ENCODE data around the gene DENND4A. TPM values are rescaled to one million over a fixed set of nuclear protein-coding genes. Genes with fewer than 3 reads are reported as not detected.

The DENND4A gene
- total and polyA plus RNA-seq, 10 of the 15 experiments (the other 5 are each of a cell fraction or from before 2014, with no cell fraction given), result 14.2 to 81.8 (median 34.1) TPM

DNA sequence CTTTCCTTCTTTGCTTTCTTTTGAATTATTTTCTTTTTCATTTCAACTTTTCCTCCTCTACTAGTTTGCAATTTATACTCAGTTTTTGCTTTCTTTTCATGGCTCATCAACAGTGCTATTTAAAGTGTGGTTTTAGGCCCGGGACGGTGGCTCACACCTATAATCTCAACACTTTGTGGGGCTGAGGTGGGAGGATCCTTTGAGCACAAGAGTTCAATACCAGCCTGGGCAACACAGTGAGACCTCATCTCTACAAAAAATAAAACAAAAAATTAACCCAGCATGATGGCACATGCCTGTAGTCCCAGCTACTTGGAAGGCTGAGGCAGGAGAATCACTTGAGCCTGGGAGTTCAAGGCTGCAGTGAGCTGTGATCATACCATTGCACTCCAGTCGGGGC lies 20.4 kb upstream of the DENND4A start (continued):
- TF ChIP-seq EP300 (IDR thresholded peaks at IDR 0.05; ENCODE audit: borderline replicate concordance in 1 of 2, control insufficient read depth in 1 of 2, low read depth in 2 of 2, low read length in 2 of 2) (no peak), ZNF24 (IDR thresholded peaks at IDR 0.05) (no peak), CEBPB (IDR thresholded peaks at IDR 0.05; ENCODE audit: borderline replicate concordance in 1 of 2, low read depth in 2 of 2, low read length in 2 of 2) (no peak)
- TF ChIP-seq, protein P1, sequence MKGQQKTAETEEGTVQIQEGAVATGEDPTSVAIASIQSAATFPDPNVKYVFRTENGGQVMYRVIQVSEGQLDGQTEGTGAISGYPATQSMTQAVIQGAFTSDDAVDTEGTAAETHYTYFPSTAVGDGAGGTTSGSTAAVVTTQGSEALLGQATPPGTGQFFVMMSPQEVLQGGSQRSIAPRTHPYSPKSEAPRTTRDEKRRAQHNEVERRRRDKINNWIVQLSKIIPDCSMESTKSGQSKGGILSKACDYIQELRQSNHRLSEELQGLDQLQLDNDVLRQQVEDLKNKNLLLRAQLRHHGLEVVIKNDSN (IDR thresholded peaks at IDR 0.05; ENCODE audit: borderline replicate concordance, extremely low read length, insufficient read depth, low read depth, low read length), result no peak
- TF ChIP-seq, protein P2, sequence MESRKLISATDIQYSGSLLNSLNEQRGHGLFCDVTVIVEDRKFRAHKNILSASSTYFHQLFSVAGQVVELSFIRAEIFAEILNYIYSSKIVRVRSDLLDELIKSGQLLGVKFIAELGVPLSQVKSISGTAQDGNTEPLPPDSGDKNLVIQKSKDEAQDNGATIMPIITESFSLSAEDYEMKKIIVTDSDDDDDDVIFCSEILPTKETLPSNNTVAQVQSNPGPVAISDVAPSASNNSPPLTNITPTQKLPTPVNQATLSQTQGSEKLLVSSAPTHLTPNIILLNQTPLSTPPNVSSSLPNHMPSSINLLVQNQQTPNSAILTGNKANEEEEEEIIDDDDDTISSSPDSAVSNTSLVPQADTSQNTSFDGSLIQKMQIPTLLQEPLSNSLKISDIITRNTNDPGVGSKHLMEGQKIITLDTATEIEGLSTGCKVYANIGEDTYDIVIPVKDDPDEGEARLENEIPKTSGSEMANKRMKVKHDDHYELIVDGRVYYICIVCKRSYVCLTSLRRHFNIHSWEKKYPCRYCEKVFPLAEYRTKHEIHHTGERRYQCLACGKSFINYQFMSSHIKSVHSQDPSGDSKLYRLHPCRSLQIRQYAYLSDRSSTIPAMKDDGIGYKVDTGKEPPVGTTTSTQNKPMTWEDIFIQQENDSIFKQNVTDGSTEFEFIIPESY (IDR thresholded peaks at IDR 0.05), result no peak

DNA sequence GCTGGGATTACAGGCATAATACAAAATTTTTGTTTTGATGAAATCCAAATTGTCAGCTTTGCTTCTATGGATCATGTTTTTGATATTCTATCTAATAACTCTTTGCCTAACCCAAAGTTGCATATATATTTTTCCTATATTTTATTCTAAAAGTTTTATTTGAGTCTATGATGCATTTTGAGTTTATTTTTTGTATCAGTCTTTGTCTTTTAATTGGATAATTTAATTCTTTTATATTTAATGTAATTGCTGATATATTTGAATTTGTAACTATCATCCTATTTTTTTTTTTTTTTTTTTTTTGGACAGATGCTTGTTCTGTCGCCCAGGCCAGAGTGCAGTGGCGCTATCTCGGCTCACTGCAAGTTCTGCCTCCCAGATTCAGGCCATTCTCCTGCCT lies 19.7 kb upstream of the DENND4A start:
- DNase-seq (ENCODE audit: low read depth, low spot score) (no peak), ATAC-seq (no peak), FAIRE-seq (no peak)
- Histone ChIP-seq H3K9ac (ENCODE audit: control insufficient read depth, insufficient read depth, low read length) (no peak overlapping the region), H3K27ac (ENCODE audit: control insufficient read depth, insufficient read depth) (0 out of 2 replicates have a peak overlapping the region, but pooled peaks have one; percentile 31), H2AFZ (ENCODE audit: control insufficient read depth, low read depth, low read length) (no peak overlapping the region), H3K79me2 (ENCODE audit: control insufficient read depth, insufficient read depth, low read length) (no peaks in the 10 kb centered on the region), H3K4me3 (no peak overlapping the region), H3K4me1 (ENCODE audit: control insufficient read depth, insufficient read depth, low read length) (peaks cover 32% of the 10 kb centered on the region), H3K4me2 (ENCODE audit: control insufficient read depth, insufficient read depth) (no peak overlapping the region), H3K27me3 (replicated peaks in 1 of 2; ENCODE audit: control insufficient read depth in 2 of 2, insufficient read depth in 2 of 2, low read length in 1 of 2) (no peaks in the 10 kb centered on the region), H3K36me3 (ENCODE audit: control insufficient read depth in 2 of 2, insufficient read depth in 2 of 2, low read length in 1 of 2) (no peaks in the 10 kb centered on the region), H3K9me3 (replicated peaks; ENCODE audit: control insufficient read depth, insufficient read depth, low read length) (peaks cover 3% of the 10 kb centered on the region; the same call in 2 of the 3 replicates), H4K20me1 (ENCODE audit: control insufficient read depth, insufficient read depth) (no peaks in the 10 kb centered on the region)
- ChIA-PET SMC1A (ENCODE audit: uncharacterized antibody, unreplicated experiment) (interaction anchor here (0.8 to 18.4 kb wide), 2 partner anchors 15 to 35 kb away, joined by 3 to 488 read pairs; partner anchors contain the start of gene DENND4A), POLR2A (interaction anchor here (1.0 to 16.0 kb wide), 3 partner anchors 9 to 34 kb away, joined by 3 to 260 read pairs (median 5); partner anchors contain the start of gene DENND4A), CTCF (no interaction called here), RAD21 (ENCODE audit: unreplicated experiment) (interaction anchor here (15.7 kb wide), 1 partner anchor 18 kb away, joined by 344 read pairs; the partner anchor contains the start of gene DENND4A)
- no peak for TF ChIP-seq RB1 (IDR thresholded peaks at IDR 0.05; ENCODE audit: borderline replicate concordance)
- no peak for TF ChIP-seq ASH2L (IDR thresholded peaks at IDR 0.05; ENCODE audit: borderline replicate concordance, low read depth)
- no peak for TF ChIP-seq NR2F1 (conservative IDR thresholded peaks at IDR 0.05)
- TF ChIP-seq ZNF274 (IDR thresholded peaks at IDR 0.05; ENCODE audit: insufficient read depth, insufficient read length), result no peak
- no peak for TF ChIP-seq YBX1 (IDR thresholded peaks at IDR 0.05)
- TF ChIP-seq, protein P3, sequence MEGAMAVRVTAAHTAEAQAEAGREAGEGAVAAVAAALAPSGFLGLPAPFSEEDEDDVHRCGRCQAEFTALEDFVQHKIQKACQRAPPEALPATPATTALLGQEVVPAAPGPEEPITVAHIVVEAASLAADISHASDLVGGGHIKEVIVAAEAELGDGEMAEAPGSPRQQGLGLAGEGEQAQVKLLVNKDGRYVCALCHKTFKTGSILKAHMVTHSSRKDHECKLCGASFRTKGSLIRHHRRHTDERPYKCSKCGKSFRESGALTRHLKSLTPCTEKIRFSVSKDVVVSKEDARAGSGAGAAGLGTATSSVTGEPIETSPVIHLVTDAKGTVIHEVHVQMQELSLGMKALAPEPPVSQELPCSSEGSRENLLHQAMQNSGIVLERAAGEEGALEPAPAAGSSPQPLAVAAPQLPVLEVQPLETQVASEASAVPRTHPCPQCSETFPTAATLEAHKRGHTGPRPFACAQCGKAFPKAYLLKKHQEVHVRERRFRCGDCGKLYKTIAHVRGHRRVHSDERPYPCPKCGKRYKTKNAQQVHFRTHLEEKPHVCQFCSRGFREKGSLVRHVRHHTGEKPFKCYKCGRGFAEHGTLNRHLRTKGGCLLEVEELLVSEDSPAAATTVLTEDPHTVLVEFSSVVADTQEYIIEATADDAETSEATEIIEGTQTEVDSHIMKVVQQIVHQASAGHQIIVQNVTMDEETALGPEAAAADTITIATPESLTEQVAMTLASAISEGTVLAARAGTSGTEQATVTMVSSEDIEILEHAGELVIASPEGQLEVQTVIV (IDR thresholded peaks at IDR 0.05; ENCODE audit: borderline replicate concordance, partially characterized antibody), result no peak
- no peak for TF ChIP-seq ZZZ3 (IDR thresholded peaks at IDR 0.05; ENCODE audit: control insufficient read depth, insufficient read length, low read depth)
- TF ChIP-seq MEF2A (IDR thresholded peaks at IDR 0.05; ENCODE audit: insufficient read depth, low read depth, low read length), result no peak
- TF ChIP-seq TCF12 (IDR thresholded peaks at IDR 0.05; ENCODE audit: low read depth, low read length), result no peak
- intact Hi-C loops (cut with micrococcal nuclease; ENCODE audit: unreplicated experiment), result no loop called here
- no CpG with 5 or more reads among the region's 3 CpGs for WGBS (ENCODE audit: insufficient coverage, insufficient replicate concordance, low lambda C conversion rate, missing lambda C conversion rate)
- in situ Hi-C loops (cut with MboI), result no loop called here
- BruUV-seq (replicated peaks), result no TSS peak

All from GM12878 (cell line).